Brain microvascular endothelial cell (primary cell): ENCODE data around the gene RNF180.

ENCODE experiments used
- DNase-seq: peaks from one replicate; pipeline ENCODE4 v3.0.0-alpha.2; 2020
- H3K27ac ChIP-seq: fragments of 250-450 bp; sonication (Bioruptor Pico); 2 replicates; pipeline ENCODE4 v1.5.1; 2020; ENCODE audit warnings: mild to moderate bottlenecking, moderate library complexity
- H3K27me3 ChIP-seq: fragments of 250-450 bp; sonication (Bioruptor Pico); replicated peaks from 2 replicates; pipeline ENCODE4 v1.5.1; 2020; ENCODE audit warnings: mild to moderate bottlenecking
- H3K36me3 ChIP-seq: fragments of 250-450 bp; sonication (Bioruptor Pico); replicated peaks from 2 replicates; pipeline ENCODE4 v1.5.1; 2020; ENCODE audit warnings: mild to moderate bottlenecking
- H3K4me3 ChIP-seq: 2 replicates; pipeline ENCODE4 v1.5.1; 2011; ENCODE audit warnings: low read depth, mild to moderate bottlenecking, control low read depth, low read length, moderate library complexity
- in situ Hi-C: cut with HindIII; loops from 2 replicates; pipeline ENCODE4 v1.10.0; 2017; ENCODE audit warnings: low sequenced_read_pairs, low pct_ligation_motif_present
- TF ChIP-seq, protein P1 (sequence below): IDR thresholded peaks from 2 replicates; pipeline ENCODE4 v1.5.1; 2011; ENCODE audit warnings: low read depth, mild to moderate bottlenecking, moderate library complexity, low read length, control low read depth, inconsistent platforms; ENCODE audit errors: missing control alignments

The RNF180 gene

DNA sequence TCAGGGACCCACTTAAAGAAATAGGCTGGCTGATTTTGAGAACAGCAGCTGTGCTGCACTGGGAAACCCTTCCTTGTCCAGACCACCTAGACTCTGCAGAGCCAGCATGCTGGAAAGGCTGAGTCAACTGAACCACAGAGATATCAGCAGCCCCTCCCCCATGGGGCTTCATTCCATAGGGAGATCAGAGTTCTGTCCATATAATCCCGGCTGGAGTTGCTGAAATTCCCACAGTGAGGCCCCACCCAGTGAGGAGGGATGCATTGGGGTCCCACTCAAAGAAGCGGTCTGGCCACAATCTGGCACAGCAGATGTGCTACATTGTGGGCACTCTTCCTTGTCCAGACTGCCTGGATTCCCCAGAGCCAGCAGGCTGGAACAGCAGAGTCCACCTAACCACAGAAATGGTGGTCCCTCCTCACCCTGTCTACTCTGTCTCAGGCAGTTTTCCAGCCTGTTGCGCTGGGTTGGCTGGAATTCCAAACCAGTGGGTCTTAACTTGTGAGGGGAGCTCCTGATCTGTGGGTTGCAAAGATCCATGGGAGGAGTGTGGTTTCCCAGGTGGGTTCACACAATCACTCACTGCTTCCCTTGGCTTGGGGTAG lies 127.1 kb downstream of the RNF180 start:
- DNase-seq: peak; percentile 67

DNA sequence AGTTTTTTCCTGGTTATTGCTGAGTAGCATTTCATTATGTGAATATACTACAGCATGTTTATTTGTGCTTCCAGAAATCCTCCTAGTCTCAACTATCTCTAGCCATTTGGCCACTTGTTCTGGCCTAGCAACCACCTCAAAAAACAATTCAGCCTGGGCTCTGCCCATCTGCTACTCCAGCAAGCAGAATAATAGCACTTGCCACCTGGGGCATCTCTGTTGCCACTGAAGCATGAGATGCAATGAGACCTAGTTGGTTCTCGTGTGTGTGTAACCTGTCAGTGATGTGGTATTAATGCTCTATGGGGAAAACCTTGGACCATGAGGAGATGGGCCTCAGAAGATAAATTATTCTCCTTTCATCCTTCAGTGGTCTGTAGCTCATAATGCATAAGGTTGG lies 129.5 kb downstream of the RNF180 start:
- TF ChIP-seq, protein P1, sequence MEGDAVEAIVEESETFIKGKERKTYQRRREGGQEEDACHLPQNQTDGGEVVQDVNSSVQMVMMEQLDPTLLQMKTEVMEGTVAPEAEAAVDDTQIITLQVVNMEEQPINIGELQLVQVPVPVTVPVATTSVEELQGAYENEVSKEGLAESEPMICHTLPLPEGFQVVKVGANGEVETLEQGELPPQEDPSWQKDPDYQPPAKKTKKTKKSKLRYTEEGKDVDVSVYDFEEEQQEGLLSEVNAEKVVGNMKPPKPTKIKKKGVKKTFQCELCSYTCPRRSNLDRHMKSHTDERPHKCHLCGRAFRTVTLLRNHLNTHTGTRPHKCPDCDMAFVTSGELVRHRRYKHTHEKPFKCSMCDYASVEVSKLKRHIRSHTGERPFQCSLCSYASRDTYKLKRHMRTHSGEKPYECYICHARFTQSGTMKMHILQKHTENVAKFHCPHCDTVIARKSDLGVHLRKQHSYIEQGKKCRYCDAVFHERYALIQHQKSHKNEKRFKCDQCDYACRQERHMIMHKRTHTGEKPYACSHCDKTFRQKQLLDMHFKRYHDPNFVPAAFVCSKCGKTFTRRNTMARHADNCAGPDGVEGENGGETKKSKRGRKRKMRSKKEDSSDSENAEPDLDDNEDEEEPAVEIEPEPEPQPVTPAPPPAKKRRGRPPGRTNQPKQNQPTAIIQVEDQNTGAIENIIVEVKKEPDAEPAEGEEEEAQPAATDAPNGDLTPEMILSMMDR: no peak
- in situ Hi-C loops: no loop called here
- no peak overlapping the region for H3K4me3 ChIP-seq
- no peaks in the 10 kb centered on the region for H3K36me3 ChIP-seq
- DNase-seq: no peak
- no peaks in the 10 kb centered on the region for H3K27me3 ChIP-seq
- H3K27ac ChIP-seq: no peak overlapping the region

More for the DNA sequence above, 127.1 kb downstream of the RNF180 start:
- Histone ChIP-seq H3K4me3 (no peak overlapping the region), H3K27me3 (no peaks in the 10 kb centered on the region), H3K27ac (no peak overlapping the region), H3K36me3 (no peaks in the 10 kb centered on the region)
- in situ Hi-C loops: no loop called here
- TF ChIP-seq, protein P1: no peak

DNA sequence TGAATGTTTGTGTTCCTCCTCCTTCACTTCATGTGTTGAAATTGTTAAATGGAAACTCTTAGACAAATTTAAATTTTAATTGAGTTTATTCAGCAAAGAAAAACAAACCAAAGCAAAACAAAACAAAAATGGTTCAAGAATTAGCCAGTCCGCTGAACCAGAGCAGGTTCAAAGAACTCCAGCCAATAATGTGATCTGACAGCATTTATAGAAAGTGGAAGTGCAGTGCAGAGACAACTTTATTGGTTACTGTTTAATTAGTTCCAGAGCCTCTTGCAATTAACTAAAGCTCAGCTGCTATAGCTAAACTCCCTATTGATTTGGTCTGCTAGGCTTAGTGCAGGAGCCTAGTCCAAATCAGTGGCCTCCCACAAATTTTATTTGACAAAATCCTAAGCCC lies 132.9 kb downstream of the RNF180 start:
- Histone ChIP-seq H3K4me3 (no peak overlapping the region), H3K27me3 (no peaks in the 10 kb centered on the region), H3K27ac (no peak overlapping the region), H3K36me3 (no peaks in the 10 kb centered on the region)
- DNase-seq: no peak
- TF ChIP-seq, protein P1: no peak
- in situ Hi-C loops: no loop called here

DNA sequence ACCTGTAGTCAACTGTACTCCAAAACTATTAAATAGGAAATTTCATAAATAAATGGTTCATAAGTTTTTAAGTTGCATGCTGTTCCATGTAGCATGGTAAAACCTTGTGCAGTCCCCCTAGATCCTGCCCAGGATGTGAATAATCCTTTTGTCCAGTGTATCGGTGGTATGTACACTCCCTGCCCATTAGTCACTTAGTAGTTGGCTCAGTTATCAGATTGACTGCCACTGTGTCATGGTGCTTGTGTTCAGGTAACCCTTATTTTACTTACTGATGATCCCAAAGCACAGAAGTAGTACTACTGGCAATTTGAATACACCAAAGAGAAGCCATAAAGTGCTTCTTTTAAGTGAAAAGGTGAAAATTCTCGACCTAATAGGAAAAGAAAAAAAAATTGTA lies 134.2 kb downstream of the RNF180 start:
- DNase-seq: peak; percentile 10
- in situ Hi-C loops: no loop called here
- Histone ChIP-seq H3K27ac (no peak overlapping the region), H3K27me3 (no peaks in the 10 kb centered on the region), H3K36me3 (no peaks in the 10 kb centered on the region), H3K4me3 (no peak overlapping the region)
- TF ChIP-seq, protein P1: no peak

DNA sequence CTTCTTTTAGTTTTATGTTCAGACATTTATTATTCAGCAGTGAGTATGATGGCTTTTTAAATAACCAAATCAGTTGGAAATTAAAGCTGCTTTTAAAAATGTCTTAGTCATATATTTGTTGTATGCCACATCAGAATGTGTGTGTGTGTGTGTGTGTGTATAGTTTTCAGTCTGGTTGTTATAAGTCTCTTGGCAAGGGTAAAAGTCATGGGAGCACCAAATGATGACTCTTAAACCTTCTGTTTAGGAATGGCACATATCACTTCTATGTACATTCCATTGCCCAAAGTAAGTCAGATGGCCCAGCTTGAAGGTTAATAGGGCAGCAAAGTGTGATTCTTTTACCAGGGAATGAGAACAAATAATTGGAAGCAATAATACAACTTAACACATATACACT lies 135.9 kb downstream of the RNF180 start:
- Histone ChIP-seq H3K27ac (no peak overlapping the region), H3K27me3 (no peaks in the 10 kb centered on the region), H3K4me3 (no peak overlapping the region), H3K36me3 (no peaks in the 10 kb centered on the region)
- peak; percentile 7 for DNase-seq
- in situ Hi-C loops: no loop called here
- TF ChIP-seq, protein P1: no peak

DNA sequence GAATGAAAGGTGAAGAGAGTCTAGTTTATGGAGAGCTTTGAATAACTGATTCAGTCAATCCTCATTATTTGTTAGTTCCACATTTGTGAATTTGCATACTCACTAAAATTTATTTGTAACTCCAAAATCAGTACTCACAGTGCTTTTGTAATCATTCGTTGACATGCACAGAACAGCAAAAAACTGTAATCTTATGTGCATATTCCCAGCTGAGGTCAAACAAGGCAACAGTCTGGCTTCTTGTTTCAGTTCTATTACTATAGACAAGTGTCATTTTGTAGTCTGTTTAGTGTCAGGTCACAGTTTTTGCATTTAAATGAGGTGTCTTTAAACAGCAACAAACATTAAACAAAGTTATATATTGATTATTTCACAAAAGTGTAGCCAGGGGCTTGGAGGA lies 142.5 kb downstream of the RNF180 start:
- H3K36me3 ChIP-seq: no peaks in the 10 kb centered on the region
- no peaks in the 10 kb centered on the region for H3K27me3 ChIP-seq
- in situ Hi-C loops: no loop called here
- no peak overlapping the region for H3K27ac ChIP-seq
- no peak for DNase-seq
- TF ChIP-seq, protein P1: no peak
- no peak overlapping the region for H3K4me3 ChIP-seq
